Activated CD4-positive, alpha-beta memory T cell treated with anti-CD3 and anti-CD28 coated beads for 36 hours (primary cell): Measurements from ENCODE around the gene DPP8. TPM values are rescaled to one million over a fixed set of nuclear protein-coding genes. Genes with fewer than 3 reads are reported as not detected.

Experiments used
- CTCF ChIA-PET: fragments of 350-600 bp; sonication (Branson Sonifier 250); formaldehyde crosslinking; loops from one replicate; lab custom pipeline; 2021; ENCODE audit warnings: antibody characterized with exemption, inconsistent platforms; lab: Charles Lee
- POLR2A ChIA-PET: fragments of 350-600 bp; sonication (Branson Sonifier 250); formaldehyde crosslinking; loops from one replicate; lab custom pipeline; 2021; ENCODE audit warnings: antibody characterized with exemption; lab: Charles Lee
- DNase-seq: peaks from one replicate; pipeline ENCODE4 v3.0.0-alpha.2; 2020
- H3K27ac Mint-ChIP-seq: one replicate; pipeline ENCODE4 v1.8.0; 2021; ENCODE audit warnings: mixed read lengths
- H3K27me3 Mint-ChIP-seq: one replicate; pipeline ENCODE4 v1.8.0; 2021; ENCODE audit warnings: mixed read lengths
- H3K36me3 Mint-ChIP-seq: one replicate; pipeline ENCODE4 v1.8.0; 2021; ENCODE audit warnings: mixed read lengths
- H3K4me1 Mint-ChIP-seq: one replicate; pipeline ENCODE4 v1.8.0; 2021; ENCODE audit warnings: low read depth, mixed read lengths
- H3K4me3 Mint-ChIP-seq: one replicate; pipeline ENCODE4 v1.8.0; 2021; ENCODE audit warnings: mild to moderate bottlenecking, mixed read lengths
- H3K9me3 Mint-ChIP-seq: one replicate; pipeline ENCODE4 v1.8.0; 2021; ENCODE audit warnings: mixed read lengths
- intact Hi-C: fragments of 100-400 bp; cut with micrococcal nuclease; formaldehyde crosslinking; loops from one replicate; pipeline ENCODE4 v1.15.1; 2023
- total RNA-seq, 2 experiments: library from RNA; stranded (reverse); gene quantifications; one replicate each; pipeline ENCODE4 v1.2.3, GENCODE V29; 2021

The DPP8 gene
- total RNA-seq, 2 experiments from 2014 or later: 24.9 to 27.1 TPM

DNA sequence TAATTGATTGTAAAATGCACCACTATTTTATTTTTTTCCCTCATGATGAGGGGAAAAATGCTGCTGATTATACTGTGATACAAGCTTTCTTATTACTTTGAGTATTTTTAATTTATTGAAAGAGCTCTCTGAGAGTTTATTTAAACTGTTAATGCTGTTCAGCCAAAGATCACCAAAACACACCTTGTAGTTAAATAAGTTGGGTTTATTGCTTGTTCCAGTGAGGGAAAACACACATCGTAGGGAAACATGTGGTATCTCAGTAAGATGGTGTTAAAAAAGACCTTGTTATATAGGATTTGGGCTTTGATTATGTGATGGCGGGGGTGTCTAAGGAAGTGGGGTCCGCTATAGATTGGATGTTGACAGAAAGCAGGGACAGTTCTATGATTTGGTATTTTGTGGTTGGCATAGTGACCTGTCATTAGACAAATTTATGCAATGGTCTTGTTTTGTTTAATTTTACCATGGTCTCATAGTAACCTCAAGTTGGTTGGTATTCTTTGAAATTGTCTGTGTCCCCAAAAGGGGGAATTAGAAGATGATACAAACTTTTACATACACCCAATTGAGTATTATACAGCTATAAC, 23.8 kb upstream of the DPP8 start:
- no peak overlapping the region for H3K27ac Mint-ChIP-seq
- no peaks in the 10 kb centered on the region for H3K36me3 Mint-ChIP-seq
- ChIA-PET POLR2A (no interaction called here), CTCF (no interaction called here)
- DNase-seq: no peak
- H3K4me1 Mint-ChIP-seq: peaks cover 14% of the 10 kb centered on the region
- intact Hi-C loops: no loop called here
- no peak overlapping the region for H3K4me3 Mint-ChIP-seq
- no peaks in the 10 kb centered on the region for H3K9me3 Mint-ChIP-seq
- no peaks in the 10 kb centered on the region for H3K27me3 Mint-ChIP-seq

- H3K9me3 Mint-ChIP-seq: no peaks in the 10 kb centered on the region
- CTCF ChIA-PET: no interaction called here
Measured at GRCh38 chr15:65540314-65540713, 22.8 kb upstream of the DPP8 start.

DNA sequence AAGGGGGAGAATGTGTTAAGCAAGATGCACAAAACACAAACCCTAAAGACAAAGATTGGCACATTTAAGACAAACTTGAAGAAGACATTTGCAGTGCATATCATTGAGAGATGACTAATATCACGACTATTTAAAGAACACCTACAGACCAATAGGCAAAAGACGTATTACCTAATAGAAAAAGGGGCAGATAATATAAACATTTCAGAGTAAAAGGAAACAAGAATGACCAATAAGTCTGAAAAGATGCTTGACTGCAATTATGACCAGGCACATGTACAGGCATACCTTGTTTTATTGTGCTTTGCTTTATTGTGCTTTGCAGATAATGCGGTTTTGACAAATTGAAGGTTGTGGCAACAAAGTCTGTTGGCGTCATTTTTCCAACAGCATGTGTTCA, 17.7 kb upstream of the DPP8 start:
- Mint-ChIP-seq H3K4me1 (peaks cover 30% of the 10 kb centered on the region), H3K9me3 (no peaks in the 10 kb centered on the region), H3K27me3 (no peaks in the 10 kb centered on the region), H3K27ac (no peak overlapping the region), H3K4me3 (no peak overlapping the region), H3K36me3 (peaks cover 5% of the 10 kb centered on the region)
- CTCF ChIA-PET: no interaction called here
- POLR2A ChIA-PET: no interaction called here
- intact Hi-C loops: no loop called here
- no peak for DNase-seq

More at GRCh38 chr15:65540314-65540713, 22.8 kb upstream of the DPP8 start:
- no peak for DNase-seq
- Mint-ChIP-seq H3K4me1 (peaks cover 14% of the 10 kb centered on the region), H3K27me3 (no peaks in the 10 kb centered on the region), H3K4me3 (no peak overlapping the region), H3K36me3 (no peaks in the 10 kb centered on the region), H3K27ac (no peak overlapping the region)
- intact Hi-C loops: no loop called here
- POLR2A ChIA-PET: no interaction called here

GRCh38 chr15:65533057-65533756, 15.7 kb upstream of the DPP8 start:
- H3K4me3 Mint-ChIP-seq: no peak overlapping the region
- POLR2A ChIA-PET: no interaction called here

GRCh38 chr15:65532738-65533051, 15.2 kb upstream of the DPP8 start:
- DNase-seq: no peak
- no peaks in the 10 kb centered on the region for H3K27me3 Mint-ChIP-seq
- peaks cover 29% of the 10 kb centered on the region for H3K4me1 Mint-ChIP-seq
- intact Hi-C loops: no loop called here
- no peak overlapping the region for H3K4me3 Mint-ChIP-seq
- peaks cover 5% of the 10 kb centered on the region for H3K36me3 Mint-ChIP-seq
- H3K9me3 Mint-ChIP-seq: no peaks in the 10 kb centered on the region
- ChIA-PET CTCF (no interaction called here), POLR2A (no interaction called here)
- H3K27ac Mint-ChIP-seq: no peak overlapping the region

More at GRCh38 chr15:65533057-65533756, 15.7 kb upstream of the DPP8 start:
- intact Hi-C loops: no loop called here
- CTCF ChIA-PET: no interaction called here
- Mint-ChIP-seq H3K9me3 (no peaks in the 10 kb centered on the region), H3K27me3 (no peaks in the 10 kb centered on the region), H3K36me3 (peaks cover 5% of the 10 kb centered on the region), H3K27ac (no peak overlapping the region), H3K4me1 (peaks cover 31% of the 10 kb centered on the region)
- no peak for DNase-seq

DNA sequence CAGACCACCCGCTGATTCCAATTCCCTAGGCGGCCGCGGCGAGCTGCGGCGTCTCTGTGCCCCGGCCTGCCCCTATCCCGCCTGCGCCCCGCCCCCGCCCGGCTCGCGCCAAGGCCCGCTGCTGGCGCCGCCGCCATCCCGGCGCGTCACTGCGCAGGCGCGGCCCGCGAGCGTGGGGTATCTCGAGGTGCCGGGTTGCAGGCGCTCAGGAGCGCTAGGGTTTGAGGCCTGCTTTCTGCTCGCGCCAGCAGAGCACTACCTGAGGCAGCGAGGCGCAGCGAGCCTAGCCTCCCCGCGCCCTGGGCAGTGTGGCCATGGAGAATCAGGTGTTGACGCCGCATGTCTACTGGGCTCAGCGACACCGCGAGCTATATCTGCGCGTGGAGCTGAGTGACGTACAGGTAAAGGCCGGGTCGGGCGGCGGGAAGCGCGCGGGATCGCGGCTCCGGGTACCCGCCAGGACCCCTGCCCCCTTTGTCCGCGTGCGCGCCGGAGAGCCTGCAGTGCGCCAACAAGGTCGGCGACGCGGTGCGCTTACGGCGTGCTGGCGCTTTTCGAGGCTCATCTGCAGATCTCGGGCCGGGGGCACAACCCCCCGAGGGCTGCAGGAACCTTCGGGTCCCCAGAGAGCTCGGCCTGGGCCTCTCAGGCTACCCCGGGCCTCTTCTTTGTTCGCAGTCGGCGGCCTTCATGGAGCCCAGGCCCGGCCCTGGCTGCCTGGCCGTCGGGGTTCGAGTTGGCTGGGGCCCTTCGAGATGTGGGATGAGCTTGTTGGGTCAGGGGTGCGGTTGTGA, 13.0 kb upstream of the DPP8 start, which contains the start of gene HACD3:
Gene HACD3 (plus strand): TSS at position 146 of the 794 bp plus-strand sequence. CDS start 169 bp downstream, at position 315.
- Mint-ChIP-seq H3K27me3 (no peaks in the 10 kb centered on the region), H3K4me3 (peak within 1 kb of the TSS; percentile 83), H3K27ac (peak within 1 kb of the TSS; percentile 77), H3K4me1 (peaks cover 29% of the 10 kb centered on the region), H3K9me3 (no peaks in the 10 kb centered on the region), H3K36me3 (peaks cover 5% of the 10 kb centered on the region)
- ChIA-PET CTCF (interaction anchor here (1.1 to 3.2 kb wide), 3 partner anchors 14 to 145 kb away, joined by 3 to 15 read pairs (median 5); partner anchors contain the start of gene INTS14), POLR2A (interaction anchor here (1.1 to 2.1 kb wide), 6 partner anchors 12 to 764 kb away, joined by 3 to 16 read pairs (median 6); partner anchors contain the start of genes INTS14 and RNU5B-1)
- intact Hi-C loops: loop anchor here (1.0 kb wide), 1 partner anchor 13 kb away; the partner anchor contains the start of gene DPP8
- DNase-seq: peak; percentile 91

- POLR2A ChIA-PET: interaction anchor here (1.1 to 2.1 kb wide), 6 partner anchors 12 to 765 kb away, joined by 3 to 16 read pairs (median 6); partner anchors contain the start of genes INTS14 and RNU5B-1
- CTCF ChIA-PET: interaction anchor here (1.1 to 3.2 kb wide), 2 partner anchors 13 to 81 kb away, joined by 3 to 15 read pairs; partner anchors contain the start of gene INTS14
- Mint-ChIP-seq H3K36me3 (peaks cover 3% of the 10 kb centered on the region), H3K9me3 (no peaks in the 10 kb centered on the region), H3K27me3 (no peaks in the 10 kb centered on the region), H3K27ac (peak overlapping the region; percentile 77), H3K4me1 (peaks cover 29% of the 10 kb centered on the region), H3K4me3 (peak overlapping the region; percentile 83)
- intact Hi-C loops: loop anchor here (1.0 kb wide), 1 partner anchor 13 kb away; the partner anchor contains the start of gene DPP8
- DNase-seq: no peak
Measured at GRCh38 chr15:65529762-65530317, 12.4 kb upstream of the DPP8 start.

- no peaks in the 10 kb centered on the region for H3K9me3 Mint-ChIP-seq
- DNase-seq: no peak
- H3K4me3 Mint-ChIP-seq: no peak overlapping the region
- ChIA-PET CTCF (interaction anchor here (1.5 to 3.2 kb wide), 2 partner anchors 12 to 143 kb away, joined by 5 to 15 read pairs; no protein-coding TSS in a partner anchor), POLR2A (no interaction called here)
- H3K27me3 Mint-ChIP-seq: no peaks in the 10 kb centered on the region
- no peak overlapping the region for H3K27ac Mint-ChIP-seq
- H3K36me3 Mint-ChIP-seq: peaks cover 2% of the 10 kb centered on the region
- peaks cover 20% of the 10 kb centered on the region for H3K4me1 Mint-ChIP-seq
- intact Hi-C loops: no loop called here
Measured at GRCh38 chr15:65528461-65529060, 11.1 kb upstream of the DPP8 start.

- intact Hi-C loops: no loop called here
- no peak for DNase-seq
- no peaks in the 10 kb centered on the region for H3K27me3 Mint-ChIP-seq
- no peaks in the 10 kb centered on the region for H3K36me3 Mint-ChIP-seq
- no peak overlapping the region for H3K27ac Mint-ChIP-seq
- POLR2A ChIA-PET: no interaction called here
- CTCF ChIA-PET: no interaction called here
- H3K9me3 Mint-ChIP-seq: no peaks in the 10 kb centered on the region
- H3K4me1 Mint-ChIP-seq: peaks cover 4% of the 10 kb centered on the region
- H3K4me3 Mint-ChIP-seq: no peak overlapping the region
Measured at GRCh38 chr15:65525622-65526021, 8.1 kb upstream of the DPP8 start.

DNA sequence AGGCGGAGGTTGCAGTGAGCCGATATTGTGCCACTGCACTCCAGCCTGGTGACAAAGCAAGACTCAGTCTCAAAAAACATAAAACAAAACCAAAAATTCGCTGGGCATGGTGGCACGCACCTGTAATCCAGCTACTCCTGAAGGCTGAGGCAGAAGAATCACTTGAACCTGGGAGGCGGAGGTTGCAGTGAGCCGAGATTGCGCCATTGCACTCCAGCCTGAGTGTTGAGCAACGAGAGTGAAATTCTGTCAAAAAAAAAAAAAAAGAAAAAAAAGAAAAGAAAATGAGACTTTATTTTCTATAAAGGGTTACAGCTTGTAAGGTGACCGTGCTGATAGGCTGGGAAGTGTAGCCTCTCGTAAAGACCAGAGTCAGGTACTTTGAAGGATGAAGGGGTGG, 6.7 kb upstream of the DPP8 start:
- DNase-seq: no peak
- Mint-ChIP-seq H3K27ac (no peak overlapping the region), H3K4me1 (no peaks in the 10 kb centered on the region), H3K4me3 (no peak overlapping the region), H3K36me3 (no peaks in the 10 kb centered on the region), H3K27me3 (no peaks in the 10 kb centered on the region), H3K9me3 (no peaks in the 10 kb centered on the region)
- intact Hi-C loops: no loop called here
- ChIA-PET POLR2A (no interaction called here), CTCF (no interaction called here)

DNA sequence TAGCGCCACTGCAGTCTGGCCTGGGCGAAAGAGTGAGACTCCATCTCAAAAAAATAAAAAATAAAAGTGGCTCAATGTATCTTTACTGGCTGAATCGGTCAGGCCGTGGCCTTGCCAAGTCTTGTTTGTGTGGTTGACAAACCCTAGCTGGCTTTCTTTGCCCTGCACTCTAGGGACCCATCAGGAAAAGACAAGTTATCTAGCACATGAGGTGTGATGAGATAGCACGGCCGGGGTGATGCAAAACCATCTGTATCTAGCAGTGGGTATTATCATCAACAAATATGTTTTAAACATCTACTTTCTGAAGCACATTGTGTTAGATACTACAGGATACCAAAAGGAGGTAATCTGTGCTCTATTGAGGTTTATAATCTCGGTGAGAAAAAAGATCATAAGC, 3.9 kb upstream of the DPP8 start:
- no peaks in the 10 kb centered on the region for H3K9me3 Mint-ChIP-seq
- H3K27ac Mint-ChIP-seq: no peak overlapping the region
- intact Hi-C loops: no loop called here
- no peaks in the 10 kb centered on the region for H3K27me3 Mint-ChIP-seq
- H3K4me1 Mint-ChIP-seq: peaks cover 9% of the 10 kb centered on the region
- ChIA-PET CTCF (no interaction called here), POLR2A (no interaction called here)
- no peak for DNase-seq
- no peak overlapping the region for H3K4me3 Mint-ChIP-seq
- H3K36me3 Mint-ChIP-seq: no peaks in the 10 kb centered on the region
